Measurements from ENCODE around the gene LEFTY1.

DNA sequence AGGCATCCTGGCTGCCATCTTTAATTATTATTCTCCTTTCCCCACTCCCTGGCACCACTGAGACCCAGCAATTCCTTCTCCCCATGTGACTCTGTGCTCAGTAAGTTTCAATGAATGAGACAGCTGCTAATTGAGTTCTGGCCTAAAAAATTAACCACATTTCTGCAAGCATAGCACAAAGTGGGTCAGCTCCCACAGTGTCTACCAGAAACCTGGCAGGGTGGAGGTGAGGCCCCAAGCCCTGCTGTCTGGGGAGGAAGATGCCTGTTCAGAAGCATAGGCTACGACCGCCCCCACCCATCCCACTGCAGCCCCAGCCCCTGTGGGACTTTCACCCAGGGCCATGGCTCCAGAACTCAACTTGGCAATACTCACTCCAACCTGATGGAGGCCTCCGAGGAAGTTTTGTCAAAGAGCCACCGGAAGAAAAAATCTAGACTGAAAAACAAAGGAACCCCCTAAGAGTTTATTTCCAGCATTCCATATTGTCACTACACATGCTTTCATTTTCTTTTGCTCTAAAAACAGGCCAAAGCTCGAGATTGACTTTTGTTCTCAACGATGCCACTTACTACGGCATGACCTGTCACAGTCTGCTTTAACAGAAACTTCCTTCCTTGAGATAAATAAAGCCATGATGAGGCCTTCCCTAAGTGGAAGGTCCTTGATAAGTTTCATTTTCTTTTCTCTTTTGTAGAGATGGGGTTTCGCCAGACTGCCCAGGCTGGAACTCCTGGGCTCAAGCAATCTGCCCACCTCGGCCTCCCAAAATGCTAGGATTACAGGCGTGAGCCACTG lies 33.2 kb downstream of the LEFTY1 start:
- TF ChIP-seq, protein P1, sequence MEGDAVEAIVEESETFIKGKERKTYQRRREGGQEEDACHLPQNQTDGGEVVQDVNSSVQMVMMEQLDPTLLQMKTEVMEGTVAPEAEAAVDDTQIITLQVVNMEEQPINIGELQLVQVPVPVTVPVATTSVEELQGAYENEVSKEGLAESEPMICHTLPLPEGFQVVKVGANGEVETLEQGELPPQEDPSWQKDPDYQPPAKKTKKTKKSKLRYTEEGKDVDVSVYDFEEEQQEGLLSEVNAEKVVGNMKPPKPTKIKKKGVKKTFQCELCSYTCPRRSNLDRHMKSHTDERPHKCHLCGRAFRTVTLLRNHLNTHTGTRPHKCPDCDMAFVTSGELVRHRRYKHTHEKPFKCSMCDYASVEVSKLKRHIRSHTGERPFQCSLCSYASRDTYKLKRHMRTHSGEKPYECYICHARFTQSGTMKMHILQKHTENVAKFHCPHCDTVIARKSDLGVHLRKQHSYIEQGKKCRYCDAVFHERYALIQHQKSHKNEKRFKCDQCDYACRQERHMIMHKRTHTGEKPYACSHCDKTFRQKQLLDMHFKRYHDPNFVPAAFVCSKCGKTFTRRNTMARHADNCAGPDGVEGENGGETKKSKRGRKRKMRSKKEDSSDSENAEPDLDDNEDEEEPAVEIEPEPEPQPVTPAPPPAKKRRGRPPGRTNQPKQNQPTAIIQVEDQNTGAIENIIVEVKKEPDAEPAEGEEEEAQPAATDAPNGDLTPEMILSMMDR (IDR thresholded peaks at IDR 0.05) = no peak
- TF ChIP-seq POLR2A (IDR thresholded peaks at IDR 0.05; ENCODE audit: low read depth) (no peak), POLR2AphosphoS5 (IDR thresholded peaks at IDR 0.05) (no peak), EP300 (IDR thresholded peaks at IDR 0.05) (no peak)
